HG03575 (cell line): ENCODE results near the gene RAB40C.

Experiments used
- ATAC-seq: cut with Tn5 transposase; IDR thresholded peaks from one replicate; pipeline ENCODE4 v1.9.1; 2021; ENCODE audit not compliant: unreplicated experiment, insufficient number of reproducible peaks, low FRiP score; ENCODE audit errors: extremely low read depth

The RAB40C gene

DNA sequence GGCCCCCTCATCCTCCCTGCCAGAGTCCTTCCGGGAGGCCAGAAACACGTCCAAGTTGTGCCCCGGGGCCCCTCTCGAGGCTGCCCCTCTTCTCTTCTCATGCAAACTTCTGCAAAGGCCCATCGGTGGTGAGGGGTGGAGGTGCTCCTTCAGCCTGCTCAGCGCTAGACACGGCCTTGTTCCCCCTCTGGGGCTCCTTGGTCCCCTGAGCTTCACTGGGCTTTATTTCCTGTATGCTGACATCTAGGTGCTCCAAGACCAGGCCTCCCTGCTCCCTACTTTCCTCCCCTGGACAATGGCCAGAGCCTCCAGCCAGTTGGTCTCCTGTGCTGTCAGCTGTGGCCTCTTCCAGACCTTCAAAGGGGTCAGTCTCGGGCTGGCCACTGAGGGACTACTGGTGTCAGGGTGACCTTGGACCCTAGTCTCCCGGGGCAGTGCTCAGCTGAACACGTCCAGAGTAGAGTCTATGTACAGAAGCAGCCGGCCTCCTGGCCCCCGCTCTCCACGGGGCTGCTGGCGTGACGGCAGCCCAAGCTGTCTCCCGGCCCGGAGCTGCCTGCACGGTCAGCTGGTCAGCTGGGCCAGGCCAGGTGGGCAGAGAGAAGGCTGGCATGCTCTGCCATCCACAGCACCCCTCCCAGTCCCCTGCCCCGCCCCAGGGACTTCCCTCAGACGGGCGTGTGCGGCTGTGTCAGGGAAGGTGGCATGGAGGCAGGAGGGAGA, 31.4 kb upstream of the RAB40C start:
- no peak for ATAC-seq

DNA sequence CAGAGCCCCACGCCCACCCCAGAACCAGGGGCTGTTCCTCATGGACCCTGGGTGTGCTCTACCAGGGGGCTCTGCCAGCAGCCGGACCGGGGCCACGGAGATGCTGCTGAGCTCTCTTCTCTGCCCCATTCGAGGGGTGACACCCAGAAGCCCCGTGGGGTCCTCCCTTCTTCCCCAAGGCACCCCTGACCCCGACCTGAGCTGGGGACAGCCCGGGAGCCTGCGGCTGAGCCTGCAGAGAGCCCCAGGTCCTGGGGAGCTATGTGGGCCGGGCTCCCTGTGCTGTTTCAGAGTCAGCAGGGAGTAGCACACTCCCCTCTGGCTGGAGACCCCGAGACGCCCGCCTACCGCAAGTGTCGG, 30.9 kb upstream of the RAB40C start:
- no peak for ATAC-seq

DNA sequence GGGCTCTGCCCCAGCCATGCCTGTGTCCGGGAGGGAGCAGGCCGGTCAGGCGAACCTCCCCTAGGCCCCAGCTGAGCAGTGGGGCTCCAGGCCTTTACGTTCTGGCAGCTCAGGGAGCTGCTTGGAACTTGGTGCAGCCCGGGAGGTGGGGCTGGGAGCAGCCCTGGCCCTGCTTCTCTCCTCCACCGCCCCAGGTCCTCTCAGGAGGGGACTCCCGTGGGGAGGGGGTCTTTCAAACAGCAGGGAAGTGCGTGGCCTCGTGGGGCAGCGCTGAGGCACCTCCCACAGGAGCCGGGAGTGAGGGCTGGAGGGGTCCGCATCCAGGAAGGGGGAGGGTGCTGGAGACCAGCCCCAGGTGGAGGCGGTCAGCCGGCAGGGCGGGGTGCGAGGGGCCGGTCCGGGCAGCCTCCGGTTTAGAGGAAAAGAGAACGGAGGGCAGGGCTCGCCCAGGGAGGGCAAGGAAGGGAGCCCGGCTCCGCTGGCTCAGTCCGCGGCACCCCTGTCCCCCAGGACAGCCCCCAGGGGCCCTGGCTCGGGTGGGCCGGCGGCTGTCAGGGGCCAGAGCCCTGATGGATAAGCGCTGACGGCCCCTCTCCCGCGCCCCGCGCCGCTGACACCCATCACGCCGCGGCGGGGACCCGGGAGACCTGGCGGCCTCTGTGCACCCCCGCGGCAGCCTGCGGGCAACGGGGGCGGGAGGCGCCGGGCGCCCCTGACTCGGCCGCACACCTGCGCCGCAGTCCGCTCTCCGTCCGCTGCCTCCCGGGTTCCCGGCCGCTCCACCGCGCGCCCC, 30.3 kb upstream of the RAB40C start:
- no peak for ATAC-seq

DNA sequence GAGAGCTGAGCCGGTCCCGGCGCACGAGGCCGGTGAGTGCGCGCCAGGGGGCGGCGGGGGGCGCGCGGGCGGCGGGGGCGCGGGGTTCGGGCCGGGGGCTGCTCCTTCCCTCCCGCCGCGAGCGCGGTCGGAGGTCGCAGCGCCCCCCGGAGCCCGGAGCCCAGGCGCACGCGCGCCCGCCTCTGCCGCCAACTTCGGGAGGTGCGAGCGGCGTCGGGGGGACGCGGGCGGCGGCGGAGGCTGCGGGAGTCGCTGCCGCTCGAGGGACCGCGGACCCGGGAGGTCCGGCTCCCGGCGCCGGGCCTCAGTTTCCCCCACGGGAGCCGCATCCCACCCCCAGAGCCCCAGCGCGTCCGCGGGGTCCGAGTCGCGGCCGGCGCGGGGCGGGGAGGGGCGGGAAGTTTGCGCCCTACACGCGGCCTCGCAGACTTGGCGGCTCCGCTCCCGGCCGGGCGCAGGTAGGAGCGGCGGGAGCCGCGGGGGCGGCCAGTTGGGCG, 29.6 kb upstream of the RAB40C start, which contains the start of gene PRR35:
TSS of gene PRR35 (plus strand) at position 191 of the 497 bp plus-strand sequence. CDS start 2,901 bp downstream, outside the sequence.
- no peak for ATAC-seq

DNA sequence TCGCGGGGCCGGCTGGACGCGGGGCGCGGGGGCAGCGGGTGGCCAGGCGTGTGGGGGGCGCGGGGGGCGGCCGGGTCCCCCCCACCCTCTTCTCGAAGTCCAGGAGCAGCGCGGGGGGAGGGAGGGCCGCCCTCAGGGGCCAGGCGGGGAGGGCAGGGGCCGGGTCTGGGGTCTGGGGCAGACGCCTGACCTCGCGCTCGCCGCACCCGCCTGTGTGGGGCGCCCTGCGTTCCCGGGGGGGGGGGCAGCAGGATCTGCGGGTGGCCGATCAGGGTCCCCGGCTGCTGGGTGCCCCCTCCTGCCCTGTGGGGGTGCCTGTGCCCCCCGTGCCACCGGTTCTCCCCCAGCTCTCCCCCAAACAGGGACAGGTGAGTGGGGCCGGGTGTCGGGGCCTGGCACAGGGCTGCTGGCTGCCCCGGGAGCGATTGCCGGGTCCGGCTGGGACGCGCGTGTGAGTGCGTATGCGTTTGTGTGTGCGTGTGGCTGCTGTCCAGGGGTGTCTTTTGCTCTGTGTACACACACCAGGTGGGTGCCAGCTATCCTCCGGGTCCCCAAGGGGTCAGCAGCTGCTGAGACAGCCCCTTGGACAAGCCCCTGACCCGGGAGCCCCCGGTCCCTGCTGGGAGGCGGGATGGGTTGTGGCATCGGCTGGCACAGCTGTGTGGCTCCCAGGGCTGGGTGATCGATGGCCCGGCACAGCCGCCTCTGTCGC, 29.0 kb upstream of the RAB40C start:
- ATAC-seq = no peak

- no peak for ATAC-seq
Measured at GRCh38 chr16:561413-561794, 28.5 kb upstream of the RAB40C start.

DNA sequence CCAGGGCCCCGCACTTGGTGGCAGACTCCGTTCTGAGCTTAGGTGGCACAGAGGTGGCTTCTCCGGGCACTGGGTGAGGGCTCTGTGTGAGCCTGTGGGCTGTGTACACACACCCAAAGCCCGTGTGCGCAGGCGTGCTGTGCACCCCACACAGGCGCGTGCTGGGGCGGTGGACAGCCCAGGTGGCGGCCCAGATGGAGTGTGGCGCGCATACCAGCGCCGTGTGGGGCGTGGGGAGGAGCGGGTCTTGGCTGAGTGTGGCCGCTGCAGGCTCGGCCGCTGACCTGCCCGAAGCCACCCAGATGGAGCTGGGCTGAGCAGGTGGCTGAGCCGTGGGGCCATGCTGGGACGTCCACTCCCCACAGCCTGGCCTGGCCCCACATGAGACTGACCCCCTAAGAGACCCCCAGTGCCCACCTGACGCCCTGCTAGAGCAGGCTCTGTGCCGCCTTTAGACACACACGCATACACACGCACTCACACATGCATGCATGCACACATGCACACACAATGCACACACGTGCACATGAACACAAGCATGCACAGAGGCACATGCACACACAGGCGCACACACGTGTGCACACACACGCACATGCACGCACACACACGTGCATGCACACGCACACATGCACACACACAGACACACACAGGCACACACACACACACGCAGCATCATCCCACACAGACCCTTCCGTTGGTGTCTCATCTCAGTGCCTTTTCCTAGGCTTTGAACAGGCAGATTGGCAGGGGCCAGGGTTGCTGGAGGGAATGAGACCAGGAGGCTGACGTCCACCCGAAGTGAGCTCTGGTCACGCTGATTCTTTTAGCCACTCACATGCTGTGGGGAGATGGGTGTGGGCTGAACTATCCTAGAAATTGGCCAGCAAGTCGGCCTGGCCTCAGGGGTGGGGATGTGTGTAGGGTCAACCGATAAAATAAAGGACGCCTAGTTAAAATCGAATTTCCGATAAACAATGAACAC, 27.6 kb upstream of the RAB40C start:
- ATAC-seq = no peak

- no peak for ATAC-seq
Measured at GRCh38 chr16:563072-563644, 26.7 kb upstream of the RAB40C start.

DNA sequence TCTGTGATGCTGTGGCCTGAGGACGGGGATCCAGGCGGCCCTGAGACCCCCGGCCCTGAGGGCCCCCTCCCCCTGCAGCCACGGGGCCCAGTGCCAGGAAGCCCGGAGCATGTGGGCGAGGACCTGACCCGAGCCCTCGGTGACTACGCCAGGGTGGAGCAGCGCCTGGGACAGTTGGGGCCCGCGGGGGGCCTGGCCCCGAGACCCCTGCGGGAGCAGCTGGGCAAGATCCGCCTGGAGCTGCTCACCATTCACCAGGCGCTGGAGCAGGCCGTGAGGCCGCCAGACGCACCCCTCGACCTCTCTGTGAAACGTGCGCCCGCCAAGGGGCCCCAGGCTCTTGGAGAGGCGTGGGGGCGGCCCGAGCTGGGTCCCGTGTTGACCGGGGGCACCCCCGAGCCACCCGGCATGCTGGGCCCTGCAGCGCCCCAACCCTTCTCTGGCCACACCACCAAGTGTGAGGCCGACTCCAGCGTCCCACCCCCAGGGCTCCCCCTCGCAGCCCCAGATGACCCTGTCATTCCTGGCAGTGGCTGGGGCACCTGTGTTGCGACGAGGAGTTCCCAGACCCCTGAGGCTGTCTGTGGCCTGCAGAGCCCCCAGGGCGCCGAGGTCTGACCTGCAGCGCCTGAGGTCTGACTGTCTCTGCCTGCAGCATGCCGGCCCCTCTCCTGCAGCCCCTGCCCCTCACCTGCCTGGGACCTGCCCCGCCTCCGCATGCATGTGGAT, 25.0 kb upstream of the RAB40C start:
- no peak for ATAC-seq

DNA sequence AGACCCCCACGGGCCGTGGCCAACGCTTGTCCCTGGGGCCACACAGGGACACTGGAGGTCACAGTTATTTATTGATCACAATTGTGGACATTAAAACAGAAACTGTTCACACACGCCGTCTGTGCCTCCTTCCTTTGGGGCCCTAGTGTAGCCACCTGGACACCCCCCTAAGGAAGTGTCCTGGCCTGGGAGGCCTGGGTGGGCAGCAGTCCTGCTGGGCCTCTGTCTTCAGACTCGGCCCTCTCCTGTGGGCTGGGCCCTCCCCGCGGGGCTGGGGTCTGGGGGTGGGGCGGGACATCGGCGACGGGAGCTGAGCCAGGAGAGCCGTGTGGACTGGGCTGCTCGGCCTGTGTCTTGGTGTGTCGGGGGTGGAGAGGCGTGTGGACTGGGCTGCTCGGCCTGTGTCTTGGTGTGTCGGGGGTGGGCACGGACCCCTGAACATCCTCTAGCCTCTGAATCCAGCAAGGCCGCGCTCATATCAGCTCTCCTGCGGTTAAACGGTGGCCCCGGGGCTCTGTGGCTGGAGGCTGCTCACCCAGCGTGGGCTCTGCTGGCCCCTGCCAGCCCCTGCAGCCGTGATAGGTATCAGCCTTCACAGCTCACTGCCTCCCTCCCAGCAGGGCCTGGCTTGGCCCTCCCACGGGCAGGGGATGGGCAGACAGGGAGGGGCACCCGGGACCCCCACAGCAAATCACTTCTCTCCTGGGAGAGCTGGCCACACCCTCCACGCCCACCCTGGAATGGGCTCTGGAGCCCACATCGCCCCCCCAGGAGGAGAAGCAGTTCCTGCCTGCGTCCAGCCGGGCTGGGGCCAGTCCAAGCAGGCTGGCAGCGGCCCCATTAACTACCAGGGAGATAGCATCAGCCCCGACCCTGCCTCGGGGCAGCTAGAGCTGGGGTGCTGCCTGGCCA, 24.2 kb upstream of the RAB40C start:
- ATAC-seq = no peak

DNA sequence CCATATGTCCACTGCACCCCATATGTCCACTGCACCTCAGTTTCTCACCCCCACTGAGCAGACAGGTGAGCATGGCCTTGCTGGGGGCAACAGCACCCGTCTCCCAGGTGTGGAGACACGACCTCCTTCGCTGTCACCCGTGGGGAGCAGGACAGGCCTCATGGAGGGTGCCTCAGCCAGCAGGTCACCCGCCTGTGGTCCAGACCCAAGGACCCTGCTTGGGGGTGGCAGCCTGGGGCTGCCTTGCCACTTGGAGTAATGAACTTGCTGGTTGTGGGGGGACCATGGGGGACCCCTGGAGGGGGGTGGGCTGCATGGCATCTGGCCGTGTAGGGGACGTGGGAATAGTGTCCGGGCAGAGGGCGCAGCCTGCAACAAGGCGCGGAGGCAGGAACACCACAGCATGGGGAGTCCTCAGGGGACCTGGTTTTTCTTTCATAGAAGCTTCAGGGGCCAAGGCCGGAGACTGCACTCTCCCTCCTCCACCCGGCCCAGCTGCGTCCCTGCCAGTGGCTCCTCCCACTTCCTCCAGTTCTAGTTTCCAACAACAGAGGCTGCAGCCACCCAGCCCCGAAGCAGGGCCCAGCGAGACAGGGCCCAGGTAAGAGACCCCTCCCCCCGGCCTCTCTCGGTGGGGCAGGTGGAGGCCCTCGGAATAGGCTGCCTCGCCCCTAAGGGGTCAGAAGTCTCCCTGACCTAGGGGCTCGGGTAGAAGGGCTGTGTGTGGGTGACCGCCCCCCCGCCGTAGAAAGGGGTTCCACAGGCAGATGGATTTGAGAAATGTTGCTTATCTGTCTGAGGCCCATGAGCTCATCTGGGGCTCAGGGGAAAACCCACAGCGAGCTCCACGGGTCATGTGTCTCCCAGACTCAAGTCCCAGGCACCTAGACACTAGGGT, 23.1 kb upstream of the RAB40C start, which contains the start of gene NHLRC4:
TSS of gene NHLRC4 (plus strand) at position 531 of the 898 bp plus-strand sequence. CDS start 1,043 bp downstream, outside the sequence.
- no peak for ATAC-seq

GRCh38 chr16:567373-568256, 22.3 kb upstream of the RAB40C start:
- ATAC-seq = no peak

- ATAC-seq = no peak
Measured at GRCh38 chr16:568401-569258, 21.2 kb upstream of the RAB40C start.
